Measurements from ENCODE around the gene OR6C70.
A peak's percentile ranks its signal among the peaks of the same experiment; 100 is the strongest.
"Not testable (repeated sequence)": the region's sequence is repeated elsewhere in the genome, so short reads cannot be mapped to it uniquely, and the experiment has no call there.

The OR6C70 gene

GRCh38 chr12:55467836-55468235 lies 2.1 kb downstream of the OR6C70 start:
- H3K4me1 ChIP-seq (ENCODE audit: control insufficient read depth, low read depth, low read length): no peaks in the 10 kb centered on the region
- no peak overlapping the region for H3K9ac ChIP-seq (ENCODE audit: low read length)
- H3K4me3 ChIP-seq (ENCODE audit: low read length): no peak overlapping the region
- no peak overlapping the region for H3K27ac ChIP-seq (ENCODE audit: low read length)
- no peaks in the 10 kb centered on the region for H3K36me3 ChIP-seq (ENCODE audit: control insufficient read depth, low read depth, low read length)
- H3K27me3 ChIP-seq (ENCODE audit: control insufficient read depth, insufficient read depth, low read length): no peaks in the 10 kb centered on the region
- H3K9me3 ChIP-seq (ENCODE audit: control insufficient read depth, low read depth, low read length): no peaks in the 10 kb centered on the region

- H3K27me3 ChIP-seq (ENCODE audit: control insufficient read depth, insufficient read depth, low read length); H3K9ac ChIP-seq (ENCODE audit: low read length); H3K9me3 ChIP-seq (ENCODE audit: control insufficient read depth, low read depth, low read length); H3K27ac ChIP-seq (ENCODE audit: low read length); H3K4me3 ChIP-seq (ENCODE audit: low read length); H3K36me3 ChIP-seq (ENCODE audit: control insufficient read depth, low read depth, low read length); H3K4me1 ChIP-seq (ENCODE audit: control insufficient read depth, low read depth, low read length): not testable (repeated sequence)
Measured at GRCh38 chr12:55464926-55465325, 5.0 kb downstream of the OR6C70 start.

DNA sequence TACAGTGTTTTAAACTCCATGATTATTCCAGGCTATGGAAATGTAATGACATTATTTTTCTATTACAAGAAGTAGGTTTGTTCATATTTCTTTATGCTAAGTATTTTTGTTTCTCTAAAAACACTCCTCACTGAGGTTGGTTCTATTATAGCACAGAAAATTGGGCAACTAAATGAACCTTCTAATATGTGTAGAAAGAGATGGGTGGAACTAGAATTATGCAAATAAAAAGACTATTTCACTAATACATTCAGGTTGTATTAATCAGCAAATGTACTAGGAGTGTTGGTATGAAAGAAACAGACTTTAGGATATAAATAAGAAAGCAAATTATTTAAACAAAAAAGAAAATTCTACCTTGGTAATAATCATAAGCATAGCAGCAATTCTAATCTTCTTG lies 21.1 kb downstream of the OR6C70 start:
- no peaks in the 10 kb centered on the region for H3K9me3 ChIP-seq (ENCODE audit: control insufficient read depth, low read depth, low read length)
- no peaks in the 10 kb centered on the region for H3K36me3 ChIP-seq (ENCODE audit: control insufficient read depth, low read depth, low read length)
- no peaks in the 10 kb centered on the region for H3K27me3 ChIP-seq (ENCODE audit: control insufficient read depth, insufficient read depth, low read length)
- no peak overlapping the region for H3K4me3 ChIP-seq (ENCODE audit: low read length)
- no peak overlapping the region for H3K9ac ChIP-seq (ENCODE audit: low read length)
- H3K4me1 ChIP-seq (ENCODE audit: control insufficient read depth, low read depth, low read length): no peaks in the 10 kb centered on the region
- H3K27ac ChIP-seq (ENCODE audit: low read length): no peak overlapping the region

DNA sequence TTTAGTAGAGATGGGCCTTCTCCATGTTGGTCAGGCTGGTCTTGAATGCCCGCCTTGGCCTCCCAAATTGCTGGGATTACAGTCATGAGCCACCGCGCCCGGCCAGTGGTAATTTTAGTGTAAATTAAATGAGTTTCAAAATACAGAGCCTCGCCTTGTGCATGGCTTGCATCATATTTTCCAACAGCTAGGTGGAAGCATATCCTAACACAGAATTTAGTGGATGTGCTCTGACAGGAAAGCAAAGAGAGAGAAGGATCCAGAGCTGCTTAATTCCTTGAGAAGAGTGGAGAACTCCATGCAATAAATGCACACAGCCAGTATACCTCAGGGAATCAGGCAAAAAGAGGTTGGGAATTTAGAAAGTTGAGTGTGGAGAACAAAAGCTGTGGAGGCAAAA lies 23.6 kb downstream of the OR6C70 start:
- Histone ChIP-seq H3K4me1 (ENCODE audit: control insufficient read depth, low read depth, low read length) (no peaks in the 10 kb centered on the region), H3K36me3 (ENCODE audit: control insufficient read depth, low read depth, low read length) (no peaks in the 10 kb centered on the region), H3K9ac (ENCODE audit: low read length) (no peak overlapping the region), H3K9me3 (ENCODE audit: control insufficient read depth, low read depth, low read length) (no peaks in the 10 kb centered on the region), H3K4me3 (ENCODE audit: low read length) (no peak overlapping the region), H3K27ac (ENCODE audit: low read length) (no peak overlapping the region), H3K27me3 (ENCODE audit: control insufficient read depth, insufficient read depth, low read length) (no peaks in the 10 kb centered on the region)

DNA sequence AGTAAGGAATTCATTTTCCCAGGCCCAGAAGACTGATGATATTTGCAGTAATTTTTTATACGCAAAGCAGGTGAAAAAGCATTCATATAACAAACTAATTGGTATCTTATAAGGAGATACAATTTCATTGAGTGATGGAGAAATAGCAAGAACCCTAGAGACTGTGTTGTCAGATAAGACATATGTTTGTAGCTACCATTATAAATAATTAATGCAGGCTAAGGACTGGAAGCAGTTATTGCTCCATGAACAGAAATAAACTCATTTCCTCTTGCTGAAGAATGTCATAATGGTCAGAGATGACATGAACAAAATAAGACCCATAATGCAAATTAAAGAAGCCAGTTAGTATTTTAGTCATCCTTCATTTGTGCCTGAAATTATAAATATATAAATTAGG lies 24.6 kb downstream of the OR6C70 start:
- Histone ChIP-seq H3K27me3 (ENCODE audit: control insufficient read depth, insufficient read depth, low read length) (no peaks in the 10 kb centered on the region), H3K4me1 (ENCODE audit: control insufficient read depth, low read depth, low read length) (no peaks in the 10 kb centered on the region), H3K9me3 (ENCODE audit: control insufficient read depth, low read depth, low read length) (peaks cover 3% of the 10 kb centered on the region), H3K27ac (ENCODE audit: low read length) (no peak overlapping the region), H3K36me3 (ENCODE audit: control insufficient read depth, low read depth, low read length) (no peaks in the 10 kb centered on the region), H3K4me3 (ENCODE audit: low read length) (no peak overlapping the region), H3K9ac (ENCODE audit: low read length) (no peak overlapping the region)

DNA sequence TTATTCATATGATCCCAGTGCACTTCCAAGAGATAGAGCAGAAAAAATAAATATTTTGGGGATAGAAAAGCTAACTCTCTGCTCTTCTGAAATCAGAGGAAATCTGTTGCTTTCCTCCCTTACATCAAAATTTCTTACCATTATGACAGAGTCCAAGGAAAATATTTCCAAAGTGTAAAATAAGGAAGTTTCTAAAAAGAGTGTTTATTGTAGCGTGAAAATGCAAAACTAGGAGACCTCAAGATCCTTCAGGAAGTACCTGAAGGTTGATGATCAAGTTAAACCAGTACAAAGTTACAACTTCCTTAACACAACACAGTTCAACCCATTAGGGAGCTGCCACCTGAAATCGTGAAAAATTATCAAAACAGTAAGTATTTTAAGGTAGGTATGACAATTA lies 26.2 kb downstream of the OR6C70 start, which contains the start of gene OR6C2:
OR6C2 (plus strand) TSS at position 301 of the 400 bp plus-strand sequence. CDS start 8,138 bp downstream, outside the sequence.
- H3K36me3 ChIP-seq (ENCODE audit: control insufficient read depth, low read depth, low read length): no peaks in the 10 kb centered on the region
- H3K27me3 ChIP-seq (ENCODE audit: control insufficient read depth, insufficient read depth, low read length): no peaks in the 10 kb centered on the region
- no peaks in the 10 kb centered on the region for H3K4me1 ChIP-seq (ENCODE audit: control insufficient read depth, low read depth, low read length)
- H3K27ac ChIP-seq (ENCODE audit: low read length): no peak within 1 kb of the TSS
- H3K9ac ChIP-seq (ENCODE audit: low read length): no peak within 1 kb of the TSS
- H3K4me3 ChIP-seq (ENCODE audit: low read length): no peak within 1 kb of the TSS
- peaks cover 4% of the 10 kb centered on the region for H3K9me3 ChIP-seq (ENCODE audit: control insufficient read depth, low read depth, low read length)

- H3K9ac ChIP-seq (ENCODE audit: low read length); H3K36me3 ChIP-seq (ENCODE audit: control insufficient read depth, low read depth, low read length); H3K4me1 ChIP-seq (ENCODE audit: control insufficient read depth, low read depth, low read length); H3K4me3 ChIP-seq (ENCODE audit: low read length); H3K27me3 ChIP-seq (ENCODE audit: control insufficient read depth, insufficient read depth, low read length); H3K27ac ChIP-seq (ENCODE audit: low read length); H3K9me3 ChIP-seq (ENCODE audit: control insufficient read depth, low read depth, low read length): not testable (repeated sequence)
Measured at GRCh38 chr12:55441233-55441632, 28.7 kb downstream of the OR6C70 start.

- H3K4me3 ChIP-seq (ENCODE audit: low read length): peak overlapping the region; percentile 29
- no peaks in the 10 kb centered on the region for H3K27me3 ChIP-seq (ENCODE audit: control insufficient read depth, insufficient read depth, low read length)
- no peak overlapping the region for H3K9ac ChIP-seq (ENCODE audit: low read length)
- peak overlapping the region; percentile 49 for H3K27ac ChIP-seq (ENCODE audit: low read length)
- H3K4me1 ChIP-seq (ENCODE audit: control insufficient read depth, low read depth, low read length): peaks cover 22% of the 10 kb centered on the region
- H3K36me3 ChIP-seq (ENCODE audit: control insufficient read depth, low read depth, low read length): no peaks in the 10 kb centered on the region
- H3K9me3 ChIP-seq (ENCODE audit: control insufficient read depth, low read depth, low read length): no peaks in the 10 kb centered on the region
Measured at GRCh38 chr12:55428331-55429243, 41.4 kb downstream of the OR6C70 start.

GRCh38 chr12:55425954-55426353 lies 44.0 kb downstream of the OR6C70 start, which contains the start of gene OR6C76:
Gene OR6C76 (plus strand): TSS chr12:55426254. CDS start chr12:55426254, 0 bp downstream.
- no peaks in the 10 kb centered on the region for H3K27me3 ChIP-seq (ENCODE audit: control insufficient read depth, insufficient read depth, low read length)
- no peak within 1 kb of the TSS for H3K27ac ChIP-seq (ENCODE audit: low read length)
- H3K4me1 ChIP-seq (ENCODE audit: control insufficient read depth, low read depth, low read length): peaks cover 22% of the 10 kb centered on the region
- no peak within 1 kb of the TSS for H3K4me3 ChIP-seq (ENCODE audit: low read length)
- no peak within 1 kb of the TSS for H3K9ac ChIP-seq (ENCODE audit: low read length)
- no peaks in the 10 kb centered on the region for H3K36me3 ChIP-seq (ENCODE audit: control insufficient read depth, low read depth, low read length)
- H3K9me3 ChIP-seq (ENCODE audit: control insufficient read depth, low read depth, low read length): no peaks in the 10 kb centered on the region

DNA sequence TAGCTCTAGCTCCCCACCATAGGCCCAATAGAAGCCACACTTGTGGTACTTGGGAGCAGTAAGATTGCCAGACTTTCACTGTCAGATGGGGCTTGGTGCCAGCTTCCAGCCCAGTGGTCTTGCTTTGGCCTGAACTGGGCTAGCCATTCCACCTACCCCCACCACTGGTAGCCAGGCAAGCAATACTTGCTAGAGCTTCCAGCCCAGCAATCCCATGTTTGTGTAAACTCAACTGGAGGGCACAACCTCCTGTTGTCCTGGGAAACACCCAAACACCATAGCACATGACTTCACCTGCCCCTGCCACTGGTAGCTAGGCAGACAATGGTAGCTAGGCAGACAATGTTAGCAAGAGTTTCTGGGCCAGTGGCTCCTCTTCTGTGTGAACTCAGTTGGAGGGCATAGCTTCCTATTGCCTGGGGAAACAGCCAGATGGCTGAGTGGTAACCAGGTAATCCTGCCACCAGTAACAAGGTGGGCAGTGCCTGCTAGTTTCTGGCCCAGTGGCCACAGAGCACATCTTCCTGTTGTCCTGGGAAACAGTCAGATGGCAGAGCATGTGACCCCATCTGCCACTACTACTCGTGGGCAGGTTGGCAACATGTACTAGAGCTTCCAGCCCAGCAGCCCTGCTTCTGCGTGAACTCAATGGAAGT lies 49.5 kb downstream of the OR6C70 start:
- no peaks in the 10 kb centered on the region for H3K27me3 ChIP-seq (ENCODE audit: control insufficient read depth, insufficient read depth, low read length)
- H3K36me3 ChIP-seq (ENCODE audit: control insufficient read depth, low read depth, low read length): no peaks in the 10 kb centered on the region
- no peak overlapping the region for H3K9ac ChIP-seq (ENCODE audit: low read length)
- no peak overlapping the region for H3K27ac ChIP-seq (ENCODE audit: low read length)
- H3K4me1 ChIP-seq (ENCODE audit: control insufficient read depth, low read depth, low read length): no peaks in the 10 kb centered on the region
- H3K4me3 ChIP-seq (ENCODE audit: low read length): no peak overlapping the region
- no peaks in the 10 kb centered on the region for H3K9me3 ChIP-seq (ENCODE audit: control insufficient read depth, low read depth, low read length)

All from iPS-18a (cell line).